GM12878 (cell line): ENCODE data around the gene TNIP1. TPM values are rescaled to one million over a fixed set of nuclear protein-coding genes. Genes with fewer than 3 reads are reported as not detected.

Experiments
- ATAC-seq: fragments of 200-7000 bp; cut with Tn5 transposase; 3 replicates; pipeline ENCODE4 v1.9.1; 2020; ENCODE audit warnings: mild to moderate bottlenecking, moderate library complexity
- BruUV-seq: library from RNA; stranded (reverse); fragments of 400-500 nt; replicated peaks from 2 replicates; lab custom pipeline; 2021; lab: Mats Ljungman, UMichigan
- CTCF ChIA-PET: fragments of 300-600 bp; sonication (Branson Sonifier 250); formaldehyde crosslinking; extraction: SDS; loops from one replicate; lab custom pipeline; 2021; ENCODE audit warnings: inconsistent platforms; lab: Yijun Ruan, JAX
- POLR2A ChIA-PET: fragments of 350-600 bp; formaldehyde crosslinking; extraction: SDS; loops from one replicate; lab custom pipeline; 2021; ENCODE audit warnings: inconsistent platforms; lab: Charles Lee
- RAD21 ChIA-PET: fragments of 300-600 bp; sonication (Branson Sonifier 250); formaldehyde crosslinking; loops from one replicate; lab custom pipeline; 2023; ENCODE audit warnings: antibody characterized with exemption; ENCODE audit not compliant: unreplicated experiment; lab: Charles Lee
- SMC1A ChIA-PET: fragments of 300-600 bp; sonication (Branson Sonifier 250); formaldehyde crosslinking; loops from one replicate; lab custom pipeline; 2023; ENCODE audit not compliant: unreplicated experiment, uncharacterized antibody; lab: Charles Lee
- DNase-seq: peaks from one replicate; pipeline ENCODE4 v3.0.0-alpha.2; 2011; ENCODE audit warnings: low read depth, low spot score
- FAIRE-seq: peaks from 3 replicates; lab custom pipeline; 2011; peaks lifted over from hg19 to GRCh38; lab: Jason Lieb, UNC
- H2AFZ ChIP-seq: 2 replicates; pipeline ENCODE4 v1.6.0; 2011; ENCODE audit warnings: low read depth, low read length, control low read depth; ENCODE audit not compliant: control insufficient read depth
- H3K27ac ChIP-seq: 2 replicates; pipeline ENCODE4 v1.5.1; 2011; ENCODE audit warnings: control low read depth; ENCODE audit not compliant: control insufficient read depth, insufficient read depth
- H3K27me3 ChIP-seq, 2 experiments: replicated peaks in 1 of 2; 2 replicates each; pipeline versions ENCODE4 v1.6.0 to v1.6.1; 2011; ENCODE audit warnings: low read length in 1 of 2; ENCODE audit not compliant: control insufficient read depth in 2 of 2, insufficient read depth in 2 of 2
- H3K36me3 ChIP-seq, 2 experiments: 2 replicates each; pipeline ENCODE4 v1.5.1; 2011; ENCODE audit warnings: low read length in 1 of 2; ENCODE audit not compliant: control insufficient read depth in 2 of 2, insufficient read depth in 2 of 2
- H3K4me1 ChIP-seq: 2 replicates; pipeline ENCODE4 v1.6.1; 2011; ENCODE audit warnings: mild to moderate bottlenecking, low read length, moderate library complexity, mixed read lengths; ENCODE audit not compliant: control insufficient read depth, insufficient read depth
- H3K4me2 ChIP-seq: 2 replicates; pipeline ENCODE4 v1.6.0; 2011; ENCODE audit warnings: control low read depth; ENCODE audit not compliant: control insufficient read depth, insufficient read depth
- H3K4me3 ChIP-seq: fragments of 200-600 bp; sonication (generic); 2 replicates; pipeline ENCODE4 v1.5.1; 2016
- H3K79me2 ChIP-seq: 2 replicates; pipeline ENCODE4 v1.6.0; 2011; ENCODE audit warnings: low read length; ENCODE audit not compliant: control insufficient read depth, insufficient read depth
- H3K9ac ChIP-seq: 2 replicates; pipeline ENCODE4 v1.8.0; 2011; ENCODE audit warnings: low read length, control low read depth, mixed read lengths; ENCODE audit not compliant: control insufficient read depth, insufficient read depth
- H3K9me3 ChIP-seq: replicated peaks from 3 replicates; pipeline ENCODE4 v1.5.1; 2011; ENCODE audit warnings: mild to moderate bottlenecking, low read length; ENCODE audit not compliant: control insufficient read depth, insufficient read depth
- H4K20me1 ChIP-seq: 2 replicates; pipeline ENCODE4 v1.6.0; 2011; ENCODE audit not compliant: control insufficient read depth, insufficient read depth
- REST ChIP-seq: IDR thresholded peaks from 2 replicates; pipeline ENCODE4 v1.6.1; 2012; ENCODE audit warnings: mild to moderate bottlenecking, low read depth, low read length
- WGBS: methylation state at CpG from one replicate; pipeline ENCODE4 v1.1.6; 2016; ENCODE audit warnings: low lambda C conversion rate; ENCODE audit not compliant: insufficient replicate concordance, insufficient coverage; ENCODE audit errors: missing lambda C conversion rate; 5-methylcytosine and 5-hydroxymethylcytosine counted together
- in situ Hi-C: fragments of 300-500 bp; cut with MboI; formaldehyde crosslinking; loops from 9 replicates; pipeline ENCODE4 v1.14.3; 2018; ENCODE audit warnings: mixed read lengths
- intact Hi-C: fragments of 100-400 bp; cut with micrococcal nuclease; formaldehyde crosslinking; loops from one replicate; pipeline ENCODE4 v1.14.2; 2022; ENCODE audit not compliant: unreplicated experiment
- polyA plus RNA-seq, 11 experiments: library from polyadenylated mRNA; depleted of rRNA in 4 of 11; unstranded in 6 of 11; stranded (reverse) in 5 of 11; fragments of >200 nt; fragmentation: Nextera tagmentation in 4 of 11; fragmentation: Illumina TruSeq in 1 of 11; extraction: Ambion mirVana in 4 of 11; extraction: Trizol in 1 of 11; gene quantifications; 1 replicate in 1 of 11; 2 replicates in 10 of 11; pipeline versions ENCODE4 v1.2.1 to v1.2.3, GENCODE V29; 2011 to 2016; ENCODE audit warnings: inconsistent platforms in 2 of 11, missing spikeins in 2 of 11, low read depth in 1 of 11
- total RNA-seq, 4 experiments: library from RNA; depleted of rRNA in 3 of 4; stranded (reverse); fragments of >200 nt in 3 of 4; fragmentation: Illumina TruSeq in 1 of 4; extraction: Trizol in 1 of 4; gene quantifications; 2 replicates each; pipeline versions ENCODE4 v1.2.1 to v1.2.3, GENCODE V29; 2013 to 2021
- TF ChIP-seq, protein P1 (sequence below): IDR thresholded peaks from 2 replicates; pipeline ENCODE4 v1.6.1; 2012; ENCODE audit warnings: low read depth, low read length, improper control_type of control experiment

TNIP1 gene
- total and polyA plus RNA-seq, 10 of the 15 experiments (the other 5 are each of a cell fraction or from before 2014, with no cell fraction given) = 4.4 to 279 (median 150) TPM

- BruUV-seq = no TSS peak
- POLR2A ChIA-PET = interaction anchor here (2.3 kb wide), 1 partner anchor 76 kb away, joined by 4 read pairs; no protein-coding TSS in a partner anchor
- Histone ChIP-seq H3K79me2 (no peaks in the 10 kb centered on the region), H3K27me3 (no peaks in the 10 kb centered on the region), H2AFZ (no peak overlapping the region)
- no peak for FAIRE-seq
- CTCF ChIA-PET = interaction anchor here (0.9 to 4.0 kb wide), 4 partner anchors 10 to 125 kb away, joined by 3 to 19 read pairs (median 8); no protein-coding TSS in a partner anchor
- RAD21 ChIA-PET = interaction anchor here (0.8 to 0.9 kb wide), 2 partner anchors 75 to 125 kb away, joined by 3 read pairs; no protein-coding TSS in a partner anchor
- intact Hi-C loops = no loop called here
- DNase-seq = no peak
- TF ChIP-seq REST = no peak
- TF ChIP-seq, protein P1, sequence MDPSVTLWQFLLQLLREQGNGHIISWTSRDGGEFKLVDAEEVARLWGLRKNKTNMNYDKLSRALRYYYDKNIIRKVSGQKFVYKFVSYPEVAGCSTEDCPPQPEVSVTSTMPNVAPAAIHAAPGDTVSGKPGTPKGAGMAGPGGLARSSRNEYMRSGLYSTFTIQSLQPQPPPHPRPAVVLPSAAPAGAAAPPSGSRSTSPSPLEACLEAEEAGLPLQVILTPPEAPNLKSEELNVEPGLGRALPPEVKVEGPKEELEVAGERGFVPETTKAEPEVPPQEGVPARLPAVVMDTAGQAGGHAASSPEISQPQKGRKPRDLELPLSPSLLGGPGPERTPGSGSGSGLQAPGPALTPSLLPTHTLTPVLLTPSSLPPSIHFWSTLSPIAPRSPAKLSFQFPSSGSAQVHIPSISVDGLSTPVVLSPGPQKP = no peak
- TF ChIP-seq, all 136 proteins: peak for 0
- in situ Hi-C loops = no loop called here
- 86% methylated on average over 8 of the region's 8 CpGs for WGBS
- Histone ChIP-seq H3K27ac (no peak overlapping the region), H3K4me3 (no peak overlapping the region), H3K4me1 (no peaks in the 10 kb centered on the region), H3K9ac (no peak overlapping the region), H3K9me3 (no peaks in the 10 kb centered on the region), H3K4me2 (no peak overlapping the region), H3K36me3 (peaks cover 52 to 68% of the 10 kb centered on the region in 2 experiments), H4K20me1 (no peaks in the 10 kb centered on the region)
- ATAC-seq = no peak; the same call in 2 of the 3 replicates
- SMC1A ChIA-PET = interaction anchor here (0.6 to 5.2 kb wide), 5 partner anchors 9 to 125 kb away, joined by 3 to 22 read pairs (median 4); no protein-coding TSS in a partner anchor
Observed at GRCh38 chr5:151040211-151040747, 40.6 kb downstream of the TNIP1 start.
